Body of pancreas (tissue), 2 donors: ENCODE data around the gene TMEM260. TPM values are rescaled to one million over a fixed set of nuclear protein-coding genes. Genes with fewer than 3 reads are reported as not detected.

Experiments used
- total RNA-seq, 2 donors: library from RNA; depleted of rRNA; stranded (reverse); fragments of >200 nt; gene quantifications; one replicate each; pipeline ENCODE4 v1.1.0, GENCODE V29; 2016

Gene TMEM260
- total RNA-seq, 2 donors from 2014 or later: 15.8 to 18.4 TPM

Other genes starting within 250 kb of the TMEM260 start
- gene OTX2, start 230.7 kb downstream of the TMEM260 start, total RNA-seq: not detected